ENCODE data around the gene GALNT2.

The GALNT2 gene

GRCh38 chr1:230246551-230246950 lies 179.5 kb downstream of the GALNT2 start:
- Histone ChIP-seq H3K27ac (no peak overlapping the region), H3K4me3 (ENCODE audit: low read depth, low read length) (no peak overlapping the region), H3K36me3 (replicated peaks) (peaks cover 23% of the 10 kb centered on the region), H3K27me3 (replicated peaks) (no peaks in the 10 kb centered on the region)
- TF ChIP-seq CTCF (IDR thresholded peaks at IDR 0.05; ENCODE audit: low read depth, low read length, missing control alignments) = no peak
- in situ Hi-C loops (cut with HindIII; ENCODE audit: low pct_ligation_motif_present, low sequenced_read_pairs) = no loop called here
- DNase-seq = no peak

GRCh38 chr1:230248016-230248888 lies 181.2 kb downstream of the GALNT2 start:
- Histone ChIP-seq H3K27ac (no peak overlapping the region), H3K27me3 (replicated peaks) (no peaks in the 10 kb centered on the region), H3K4me3 (ENCODE audit: low read depth, low read length) (no peak overlapping the region), H3K36me3 (replicated peaks) (peaks cover 23% of the 10 kb centered on the region)
- in situ Hi-C loops (cut with HindIII; ENCODE audit: low pct_ligation_motif_present, low sequenced_read_pairs) = no loop called here
- no peak for DNase-seq
- TF ChIP-seq CTCF (IDR thresholded peaks at IDR 0.05; ENCODE audit: low read depth, low read length, missing control alignments) = no peak

- in situ Hi-C loops (cut with HindIII; ENCODE audit: low pct_ligation_motif_present, low sequenced_read_pairs) = no loop called here
- no peak overlapping the region for H3K27ac ChIP-seq
- H3K36me3 ChIP-seq (replicated peaks) = peaks cover 23% of the 10 kb centered on the region
- no peak overlapping the region for H3K4me3 ChIP-seq (ENCODE audit: low read depth, low read length)
- TF ChIP-seq CTCF (IDR thresholded peaks at IDR 0.05; ENCODE audit: low read depth, low read length, missing control alignments) = no peak
- no peaks in the 10 kb centered on the region for H3K27me3 ChIP-seq (replicated peaks)
- no peak for DNase-seq
Observed at GRCh38 chr1:230248889-230249270, 181.8 kb downstream of the GALNT2 start.

GRCh38 chr1:230249695-230250480 lies 182.8 kb downstream of the GALNT2 start:
- Histone ChIP-seq H3K27me3 (replicated peaks) (no peaks in the 10 kb centered on the region), H3K4me3 (ENCODE audit: low read depth, low read length) (no peak overlapping the region), H3K36me3 (replicated peaks) (peaks cover 21% of the 10 kb centered on the region), H3K27ac (no peak overlapping the region)
- in situ Hi-C loops (cut with HindIII; ENCODE audit: low pct_ligation_motif_present, low sequenced_read_pairs) = no loop called here
- no peak for DNase-seq
- TF ChIP-seq CTCF (IDR thresholded peaks at IDR 0.05; ENCODE audit: low read depth, low read length, missing control alignments) = no peak

GRCh38 chr1:230250666-230251065 lies 183.6 kb downstream of the GALNT2 start:
- no peak for TF ChIP-seq CTCF (IDR thresholded peaks at IDR 0.05; ENCODE audit: low read depth, low read length, missing control alignments)
- no peak for DNase-seq

More at GRCh38 chr1:230250666-230251065, 183.6 kb downstream of the GALNT2 start:
- H3K27me3 ChIP-seq (replicated peaks) = no peaks in the 10 kb centered on the region
- in situ Hi-C loops (cut with HindIII; ENCODE audit: low pct_ligation_motif_present, low sequenced_read_pairs) = no loop called here
- no peak overlapping the region for H3K4me3 ChIP-seq (ENCODE audit: low read depth, low read length)
- no peak overlapping the region for H3K27ac ChIP-seq
- H3K36me3 ChIP-seq (replicated peaks) = peaks cover 26% of the 10 kb centered on the region
